BJ (cell line): Measurements from ENCODE around the gene RNF32. TPM values are rescaled to one million over a fixed set of nuclear protein-coding genes. Genes with fewer than 3 reads are reported as not detected.

ENCODE experiments used
- CTCF ChIA-PET: fragments of 350-600 bp; formaldehyde crosslinking; extraction: SDS; loops from one replicate; lab custom pipeline; 2021; ENCODE audit warnings: antibody characterized with exemption, inconsistent platforms; lab: Yijun Ruan, JAX
- POLR2A ChIA-PET: fragments of 300-600 bp; sonication (Branson Sonifier 250); formaldehyde crosslinking; extraction: SDS; loops from one replicate; lab custom pipeline; 2021; ENCODE audit warnings: antibody characterized with exemption; lab: Charles Lee
- DNase-seq: peaks from one replicate; pipeline ENCODE4 v3.0.0-alpha.2; 2011; ENCODE audit warnings: low read depth
- H3K27me3 ChIP-seq: 2 replicates; pipeline ENCODE4 v1.6.0; 2011; ENCODE audit warnings: low read length; ENCODE audit not compliant: control insufficient read depth, insufficient read depth
- H3K36me3 ChIP-seq: 2 replicates; pipeline ENCODE4 v1.5.1; 2011; ENCODE audit warnings: low read length; ENCODE audit not compliant: control insufficient read depth, insufficient read depth
- H3K4me3 ChIP-seq: 2 replicates; pipeline ENCODE4 v1.5.1; 2011; ENCODE audit warnings: low read depth, mild to moderate bottlenecking, control low read depth, low read length
- CTCF ChIP-seq: IDR thresholded peaks from 2 replicates; pipeline ENCODE4 v1.5.1; 2011; ENCODE audit warnings: low read depth, mild to moderate bottlenecking, control low read depth, inconsistent platforms, low read length, moderate library complexity; ENCODE audit not compliant: insufficient read depth
- polyA plus RNA-seq: library from polyadenylated mRNA; depleted of rRNA; stranded (reverse); fragments of >200 nt; gene quantifications from 2 replicates; pipeline ENCODE4 v1.2.3, GENCODE V29; 2011

The RNF32 gene
- polyA plus RNA-seq, 1 experiment, result 0.63 TPM

DNA sequence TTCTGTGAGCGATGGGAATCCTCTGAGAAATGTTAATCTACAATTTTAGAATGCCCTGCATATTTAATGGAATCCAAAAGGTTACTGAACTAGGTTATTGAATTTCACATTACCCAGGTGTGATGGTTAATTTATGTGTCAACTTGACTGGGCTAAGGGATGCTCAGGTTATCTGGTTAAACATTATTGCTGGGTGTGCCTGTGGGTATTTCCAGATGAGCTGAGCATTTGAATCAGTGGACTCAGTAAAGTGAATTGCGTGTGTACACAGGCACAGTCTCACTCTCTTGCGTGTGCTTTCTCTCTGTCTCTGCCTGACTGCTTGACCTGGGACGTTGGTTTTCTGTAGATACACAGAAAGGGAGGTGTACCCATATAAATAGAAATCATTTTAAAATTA, 21.7 kb downstream of the RNF32 start:
- POLR2A ChIA-PET, result no interaction called here
- Histone ChIP-seq H3K27me3 (no peaks in the 10 kb centered on the region), H3K36me3 (no peaks in the 10 kb centered on the region), H3K4me3 (no peak overlapping the region)
- no peak for TF ChIP-seq CTCF
- no peak for DNase-seq
- CTCF ChIA-PET, result no interaction called here

- TF ChIP-seq CTCF, result no peak
These were observed 24.5 kb downstream of the RNF32 start for GRCh38 chr7:156665101-156665500.

GRCh38 chr7:156666368-156667109, 26.0 kb downstream of the RNF32 start:
- ChIA-PET POLR2A (no interaction called here), CTCF (interaction anchor here (0.9 to 2.8 kb wide), 2 partner anchors 16 to 42 kb away, joined by 3 to 7 read pairs; no protein-coding TSS in a partner anchor)
- no peaks in the 10 kb centered on the region for H3K27me3 ChIP-seq
- H3K36me3 ChIP-seq, result no peaks in the 10 kb centered on the region
- no peak for DNase-seq
- TF ChIP-seq CTCF, result no peak
- no peak overlapping the region for H3K4me3 ChIP-seq

More at GRCh38 chr7:156665101-156665500, 24.5 kb downstream of the RNF32 start:
- CTCF ChIA-PET, result interaction anchor here (0.9 to 2.8 kb wide), 2 partner anchors 15 to 17 kb away, joined by 3 to 7 read pairs; no protein-coding TSS in a partner anchor
- POLR2A ChIA-PET, result interaction anchor here (0.6 kb wide), 1 partner anchor 12 kb away, joined by 4 read pairs; no protein-coding TSS in a partner anchor
- Histone ChIP-seq H3K4me3 (no peak overlapping the region), H3K36me3 (no peaks in the 10 kb centered on the region), H3K27me3 (no peaks in the 10 kb centered on the region)
- DNase-seq, result no peak

DNA sequence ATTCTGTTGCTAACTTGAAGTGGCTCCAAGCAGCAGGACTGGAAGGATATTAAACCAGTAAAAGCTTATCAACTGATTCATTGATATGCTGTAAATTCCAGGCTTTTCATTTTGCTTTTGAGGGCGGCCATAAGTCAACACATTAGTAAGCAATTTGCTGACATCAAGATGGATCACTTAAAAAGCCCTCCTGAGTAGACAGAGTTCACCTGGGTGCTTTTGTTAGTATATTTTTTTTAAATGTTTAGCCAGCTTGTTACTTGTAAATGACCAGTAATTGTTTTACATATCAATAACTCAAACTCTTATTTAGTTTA, 26.5 kb downstream of the RNF32 start:
- DNase-seq, result no peak
- CTCF ChIA-PET, result interaction anchor here (0.6 to 2.8 kb wide), 3 partner anchors 17 to 374 kb away, joined by 3 to 7 read pairs (median 3); no protein-coding TSS in a partner anchor
- no peak for TF ChIP-seq CTCF
- Histone ChIP-seq H3K36me3 (no peaks in the 10 kb centered on the region), H3K27me3 (no peaks in the 10 kb centered on the region), H3K4me3 (no peak overlapping the region)
- POLR2A ChIA-PET, result no interaction called here

DNA sequence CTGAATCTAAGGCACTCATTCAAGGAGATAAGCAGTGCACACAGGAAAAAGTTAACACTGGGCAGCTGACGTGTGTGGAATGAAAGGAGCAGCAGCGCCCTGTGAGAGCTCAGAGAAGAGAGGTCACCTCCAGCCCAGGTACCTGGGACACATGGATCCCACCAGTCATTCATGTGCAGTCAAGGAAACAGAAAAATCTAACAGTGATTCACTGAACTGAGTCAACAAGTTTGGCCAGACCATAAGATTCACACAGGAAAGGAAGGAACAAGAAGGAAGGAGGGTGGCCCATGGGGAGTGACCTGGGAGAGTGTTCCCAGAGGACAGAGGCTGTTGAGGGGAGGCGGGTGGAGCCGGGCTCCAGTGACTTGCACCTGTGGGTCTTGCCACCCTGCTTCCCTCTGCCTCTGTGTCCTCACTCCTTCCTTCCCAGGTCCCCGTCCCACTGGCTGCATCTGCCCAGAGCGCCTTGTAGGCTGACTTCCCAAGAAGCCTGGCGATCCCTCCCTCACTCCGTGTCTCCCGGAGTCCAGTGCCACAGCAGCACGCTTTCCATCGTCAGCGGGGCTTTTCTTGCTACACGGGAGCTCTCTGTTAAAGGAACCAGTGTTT, 27.7 kb downstream of the RNF32 start:
- ChIA-PET POLR2A (no interaction called here), CTCF (no interaction called here)
- no peak for TF ChIP-seq CTCF
- no peaks in the 10 kb centered on the region for H3K36me3 ChIP-seq
- no peak for DNase-seq
- no peaks in the 10 kb centered on the region for H3K27me3 ChIP-seq
- no peak overlapping the region for H3K4me3 ChIP-seq
